KMS-11 (cell line): ENCODE measurements around the gene COQ8B.

ENCODE experiments used
- H2AFZ ChIP-seq: fragments of 200-600 bp; sonication (generic); 2 replicates; pipeline ENCODE4 v1.6.1; 2016; ENCODE audit warnings: antibody characterized with exemption, mixed run types, low read depth
- H3K27ac ChIP-seq: fragments of 200-600 bp; sonication (generic); 2 replicates; pipeline ENCODE4 v1.6.1; 2016; ENCODE audit warnings: mild to moderate bottlenecking, mixed run types
- H3K27me3 ChIP-seq: fragments of 200-600 bp; sonication (generic); 2 replicates; pipeline ENCODE4 v1.6.1; 2017; ENCODE audit warnings: mild to moderate bottlenecking, low read depth, mixed run types, moderate library complexity; ENCODE audit not compliant: insufficient read depth
- H3K36me3 ChIP-seq: fragments of 200-600 bp; sonication (generic); 2 replicates; pipeline ENCODE4 v1.6.1; 2017; ENCODE audit warnings: mild to moderate bottlenecking, mixed run types; ENCODE audit not compliant: insufficient read depth
- H3K4me1 ChIP-seq: fragments of 200-600 bp; sonication (generic); 2 replicates; pipeline ENCODE4 v1.6.1; 2016; ENCODE audit warnings: mild to moderate bottlenecking, low read depth, mixed run types; ENCODE audit not compliant: poor library complexity, severe bottlenecking
- H3K4me2 ChIP-seq: fragments of 200-600 bp; sonication (generic); 2 replicates; pipeline ENCODE4 v1.7.0; 2016; ENCODE audit warnings: mild to moderate bottlenecking, mixed run types
- H3K4me3 ChIP-seq: fragments of 200-600 bp; sonication (generic); IDR thresholded peaks from 2 replicates; pipeline ENCODE4 v1.6.1; 2017; ENCODE audit warnings: low read depth, low read length, mixed read lengths; ENCODE audit not compliant: insufficient read depth
- H3K79me2 ChIP-seq: fragments of 200-600 bp; sonication (generic); 2 replicates; pipeline ENCODE4 v1.6.1; 2016; ENCODE audit warnings: low read depth, mixed run types; ENCODE audit not compliant: insufficient read depth
- H3K9ac ChIP-seq: fragments of 200-600 bp; sonication (generic); 2 replicates; pipeline ENCODE4 v1.6.1; 2016; ENCODE audit warnings: mild to moderate bottlenecking, mixed run types
- H4K20me1 ChIP-seq: fragments of 200-600 bp; sonication (generic); 2 replicates; pipeline ENCODE4 v1.6.1; 2016; ENCODE audit warnings: mild to moderate bottlenecking, mixed run types; ENCODE audit not compliant: insufficient read depth
- TF ChIP-seq, protein P1 (sequence below): fragments of 200-600 bp; sonication (generic); conservative IDR thresholded peaks from 2 replicates; pipeline ENCODE4 v1.6.1; 2017; ENCODE audit warnings: low read depth, mild to moderate bottlenecking, antibody characterized with exemption, low read length, moderate library complexity, mixed read lengths

Gene COQ8B

GRCh38 chr19:40721936-40722661 is 5.4 kb upstream of the COQ8B start:
- Histone ChIP-seq H3K9ac (no peak overlapping the region), H4K20me1 (no peaks in the 10 kb centered on the region), H3K27me3 (no peaks in the 10 kb centered on the region), H3K36me3 (no peaks in the 10 kb centered on the region), H3K27ac (no peak overlapping the region), H2AFZ (no peak overlapping the region), H3K79me2 (peaks cover 8% of the 10 kb centered on the region; the same call in 1 of the 2 replicates), H3K4me2 (no peak overlapping the region), H3K4me1 (peaks cover 33% of the 10 kb centered on the region), H3K4me3 (no peak overlapping the region)
- TF ChIP-seq, protein P1, sequence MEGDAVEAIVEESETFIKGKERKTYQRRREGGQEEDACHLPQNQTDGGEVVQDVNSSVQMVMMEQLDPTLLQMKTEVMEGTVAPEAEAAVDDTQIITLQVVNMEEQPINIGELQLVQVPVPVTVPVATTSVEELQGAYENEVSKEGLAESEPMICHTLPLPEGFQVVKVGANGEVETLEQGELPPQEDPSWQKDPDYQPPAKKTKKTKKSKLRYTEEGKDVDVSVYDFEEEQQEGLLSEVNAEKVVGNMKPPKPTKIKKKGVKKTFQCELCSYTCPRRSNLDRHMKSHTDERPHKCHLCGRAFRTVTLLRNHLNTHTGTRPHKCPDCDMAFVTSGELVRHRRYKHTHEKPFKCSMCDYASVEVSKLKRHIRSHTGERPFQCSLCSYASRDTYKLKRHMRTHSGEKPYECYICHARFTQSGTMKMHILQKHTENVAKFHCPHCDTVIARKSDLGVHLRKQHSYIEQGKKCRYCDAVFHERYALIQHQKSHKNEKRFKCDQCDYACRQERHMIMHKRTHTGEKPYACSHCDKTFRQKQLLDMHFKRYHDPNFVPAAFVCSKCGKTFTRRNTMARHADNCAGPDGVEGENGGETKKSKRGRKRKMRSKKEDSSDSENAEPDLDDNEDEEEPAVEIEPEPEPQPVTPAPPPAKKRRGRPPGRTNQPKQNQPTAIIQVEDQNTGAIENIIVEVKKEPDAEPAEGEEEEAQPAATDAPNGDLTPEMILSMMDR = no peak

DNA sequence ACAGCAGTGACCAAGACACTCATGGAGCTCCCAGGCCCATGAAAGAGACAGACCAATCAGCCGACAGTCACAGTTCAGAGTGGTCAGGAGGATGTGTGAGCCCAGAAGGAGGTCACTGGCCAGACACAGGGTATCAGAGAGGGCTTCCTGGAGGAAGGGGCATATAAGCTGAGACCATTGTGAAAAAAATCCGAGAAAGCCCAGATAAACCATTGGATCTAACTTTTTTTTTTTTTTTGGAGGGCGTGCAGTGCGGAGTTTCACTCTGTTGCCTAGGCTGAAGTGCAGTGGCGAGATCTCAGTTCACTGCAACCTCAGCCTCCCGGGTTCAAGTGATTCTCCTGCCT is 4.4 kb upstream of the COQ8B start:
- H3K36me3 ChIP-seq = no peaks in the 10 kb centered on the region
- TF ChIP-seq, protein P1 = no peak
- no peak overlapping the region for H3K9ac ChIP-seq
- no peak overlapping the region for H3K4me2 ChIP-seq
- H3K4me1 ChIP-seq = peaks cover 35% of the 10 kb centered on the region
- H4K20me1 ChIP-seq = no peaks in the 10 kb centered on the region
- H2AFZ ChIP-seq = no peak overlapping the region
- H3K27me3 ChIP-seq = no peaks in the 10 kb centered on the region
- H3K27ac ChIP-seq = no peak overlapping the region
- H3K4me3 ChIP-seq = no peak overlapping the region
- peaks cover 8% of the 10 kb centered on the region; the same call in 1 of the 2 replicates for H3K79me2 ChIP-seq

- Histone ChIP-seq H3K4me3 (no peak overlapping the region), H3K9ac (no peak overlapping the region), H4K20me1 (no peaks in the 10 kb centered on the region), H3K4me2 (peak overlapping the region; percentile 95), H3K27me3 (no peaks in the 10 kb centered on the region), H3K4me1 (peaks cover 47% of the 10 kb centered on the region), H2AFZ (no peak overlapping the region), H3K36me3 (no peaks in the 10 kb centered on the region), H3K27ac (no peak overlapping the region), H3K79me2 (peaks cover 8% of the 10 kb centered on the region; the same call in 1 of the 2 replicates)
- TF ChIP-seq, protein P1 = no peak
Measured at GRCh38 chr19:40719414-40719894, 2.8 kb upstream of the COQ8B start.

DNA sequence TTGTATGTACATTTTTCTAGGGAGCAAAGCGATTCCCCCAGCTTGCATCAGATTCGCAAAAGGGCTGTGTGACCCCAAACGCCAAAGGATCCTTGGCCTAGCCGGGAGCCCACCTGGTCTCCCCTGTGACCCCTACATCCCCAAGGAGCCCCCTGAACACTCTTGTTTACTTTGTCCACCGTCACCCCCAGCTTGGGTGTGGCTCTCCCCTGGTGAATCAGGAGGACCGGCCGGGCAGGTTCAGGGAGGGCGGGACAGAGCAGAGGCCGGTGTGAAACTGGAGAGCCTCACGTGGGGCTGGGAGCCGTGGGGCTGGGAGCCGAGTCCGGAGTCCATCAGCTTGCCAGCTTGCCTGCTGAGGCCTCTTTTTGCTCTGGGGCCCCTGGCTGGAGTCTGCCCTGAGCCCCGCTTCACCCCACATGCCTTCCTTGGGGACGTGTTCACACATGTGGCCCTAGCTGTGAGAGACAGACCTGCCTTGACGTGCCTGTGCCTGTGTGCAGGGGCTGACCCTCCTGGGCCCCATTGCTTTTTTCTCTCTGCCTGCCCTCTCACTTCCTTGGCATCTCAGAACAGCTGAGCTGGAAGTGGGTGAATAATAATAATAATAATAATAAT is 2.2 kb upstream of the COQ8B start:
- Histone ChIP-seq H3K4me1 (peaks cover 53% of the 10 kb centered on the region), H3K9ac (peak overlapping the region; percentile 40; the same call in 1 of the 2 replicates), H4K20me1 (no peaks in the 10 kb centered on the region), H3K79me2 (peaks cover 8% of the 10 kb centered on the region; the same call in 1 of the 2 replicates), H3K4me3 (no peak overlapping the region), H3K4me2 (peak overlapping the region; percentile 95), H3K36me3 (no peaks in the 10 kb centered on the region), H3K27ac (no peak overlapping the region), H2AFZ (peak overlapping the region; percentile 33; the same call in 1 of the 2 replicates), H3K27me3 (no peaks in the 10 kb centered on the region)
- TF ChIP-seq, protein P1 = no peak
